CD4-positive, alpha-beta memory T cell (primary cell): ENCODE results near the gene KCNJ8. TPM values are rescaled to one million over a fixed set of nuclear protein-coding genes. Genes with fewer than 3 reads are reported as not detected.

Experiments
- CTCF ChIA-PET: fragments of 350-600 bp; sonication (Branson Sonifier 250); formaldehyde crosslinking; loops from one replicate; lab custom pipeline; 2021; ENCODE audit warnings: inconsistent platforms; ENCODE audit not compliant: partially characterized antibody; lab: Charles Lee
- POLR2A ChIA-PET: fragments of 350-600 bp; sonication (Branson Sonifier 250); formaldehyde crosslinking; loops from one replicate; lab custom pipeline; 2021; ENCODE audit not compliant: partially characterized antibody; lab: Charles Lee
- DNase-seq, 5 donors: peaks; one replicate each; pipeline versions ENCODE4 v3.0.0 to v3.0.0-alpha.2; 2020 to 2022; ENCODE audit warnings: mixed read lengths in 1 of 5
- H3K27ac ChIP-seq: one replicate; pipeline ENCODE4 v1.7.0; 2013; ENCODE audit warnings: low read depth, low read length
- H3K27me3 ChIP-seq: 2 replicates; pipeline ENCODE4 v1.7.0; 2013; ENCODE audit warnings: mild to moderate bottlenecking, low read length, moderate library complexity; ENCODE audit not compliant: insufficient read depth
- H3K36me3 ChIP-seq: 2 replicates; pipeline ENCODE4 v1.7.0; 2013; ENCODE audit warnings: mild to moderate bottlenecking, low read length, moderate library complexity; ENCODE audit not compliant: insufficient read depth
- H3K4me1 ChIP-seq: 2 replicates; pipeline ENCODE4 v1.7.0; 2013; ENCODE audit warnings: mild to moderate bottlenecking, low read length, moderate library complexity; ENCODE audit not compliant: insufficient read depth
- H3K4me3 ChIP-seq, 2 donors: one replicate each; pipeline ENCODE4 v1.7.0; 2013; ENCODE audit warnings: low read length in 2 of 2, mild to moderate bottlenecking in 1 of 2
- H3K9me3 ChIP-seq, 2 donors: one replicate each; pipeline ENCODE4 v1.7.0; 2013; ENCODE audit warnings: low read length in 2 of 2, control low read depth in 1 of 2; ENCODE audit not compliant: control insufficient read depth in 1 of 2
- H3K27ac Mint-ChIP-seq, 7 donors: one replicate each; pipeline ENCODE4 v1.8.0; 2020 to 2021; ENCODE audit warnings: mixed read lengths in 7 of 7, mild to moderate bottlenecking in 6 of 7, inconsistent platforms in 3 of 7, moderate library complexity in 3 of 7
- H3K27me3 Mint-ChIP-seq, 2 donors: one replicate each; pipeline ENCODE4 v1.8.0; 2020 to 2021; ENCODE audit warnings: mixed read lengths in 2 of 2
- H3K36me3 Mint-ChIP-seq, 2 donors: one replicate each; pipeline ENCODE4 v1.8.0; 2020 to 2021; ENCODE audit warnings: mixed read lengths in 2 of 2, inconsistent platforms in 1 of 2, mild to moderate bottlenecking in 1 of 2
- H3K4me1 Mint-ChIP-seq, 4 donors: one replicate each; pipeline ENCODE4 v1.8.0; 2020 to 2021; ENCODE audit warnings: mixed read lengths in 4 of 4, mild to moderate bottlenecking in 1 of 4
- H3K4me3 Mint-ChIP-seq, 8 donors: one replicate each; pipeline ENCODE4 v1.8.0; 2020 to 2021; ENCODE audit warnings: mixed read lengths in 8 of 8, mild to moderate bottlenecking in 7 of 8, moderate library complexity in 6 of 8, inconsistent platforms in 3 of 8
- H3K9me3 Mint-ChIP-seq, 8 donors: one replicate each; pipeline ENCODE4 v1.8.0; 2020 to 2021; ENCODE audit warnings: mixed read lengths in 8 of 8, mild to moderate bottlenecking in 5 of 8, inconsistent platforms in 3 of 8, moderate library complexity in 1 of 8
- intact Hi-C: fragments of 100-400 bp; cut with micrococcal nuclease; formaldehyde crosslinking; loops from one replicate; pipeline ENCODE4 v1.15.1; 2023
- polyA plus RNA-seq, 2 donors: library from polyadenylated mRNA; unstranded; fragments of 300-500 nt; fragmentation: Illumina TruSeq; gene quantifications; one replicate each; pipeline ENCODE4 v1.2.3, GENCODE V29; 2021
- total RNA-seq, 2 experiments: library from RNA; stranded (reverse); gene quantifications; one replicate each; pipeline ENCODE4 v1.2.3, GENCODE V29; 2021

The KCNJ8 gene
- total RNA-seq (under 1 TPM in 1 of 2 experiments, not detected in 1; 0.25 TPM), polyA plus RNA-seq (not detected)

- CTCF ChIA-PET = no interaction called here
- Histone ChIP-seq H3K9me3 (no peaks in the 10 kb centered on the region), H3K27me3 (peaks cover 18% of the 10 kb centered on the region), H3K27ac (no peak within 1 kb of the TSS), H3K4me3 (no peak within 1 kb of the TSS), H3K36me3 (no peaks in the 10 kb centered on the region), H3K4me1 (peaks cover 13% of the 10 kb centered on the region)
- peaks cover 32 to 37% of the 10 kb centered on the region in 2 donors for H3K27me3 Mint-ChIP-seq
- intact Hi-C loops = no loop called here
- H3K27ac Mint-ChIP-seq = peak within 1 kb of the TSS in 1 of 7 donors; percentile 6
- peak in 1 of 5 donors; percentile 1 for DNase-seq
- H3K36me3 Mint-ChIP-seq = no peaks in the 10 kb centered on the region
- peaks cover 0 to 2% (median 0%) of the 10 kb centered on the region in 8 donors for H3K9me3 Mint-ChIP-seq
- H3K4me1 Mint-ChIP-seq = peaks cover 7 to 19% (median 12%) of the 10 kb centered on the region in 4 donors
- peak within 1 kb of the TSS; percentile 11 to 79 (median 72) for H3K4me3 Mint-ChIP-seq
- POLR2A ChIA-PET = no interaction called here
These were observed at the start of gene KCNJ8 for GRCh38 chr12:21774358-21775132. Gene KCNJ8 (minus strand): TSS chr12:21774706. CDS start chr12:21773616, 1,090 bp downstream.

- DNase-seq = no peak
- ChIA-PET CTCF (no interaction called here), POLR2A (no interaction called here)
- intact Hi-C loops = no loop called here
- Histone ChIP-seq H3K4me3 (no peak overlapping the region), H3K36me3 (no peaks in the 10 kb centered on the region), H3K27me3 (no peaks in the 10 kb centered on the region), H3K9me3 (no peaks in the 10 kb centered on the region), H3K27ac (no peak overlapping the region), H3K4me1 (no peaks in the 10 kb centered on the region)
- Mint-ChIP-seq H3K27ac (no peak overlapping the region), H3K27me3 (peaks cover 5% of the 10 kb centered on the region in 2 donors), H3K4me3 (no peak overlapping the region), H3K36me3 (no peaks in the 10 kb centered on the region), H3K4me1 (no peaks in the 10 kb centered on the region), H3K9me3 (peaks cover 0 to 2% (median 0%) of the 10 kb centered on the region in 8 donors)
These were observed 49.1 kb upstream of the KCNJ8 start for GRCh38 chr12:21823581-21823980.

- Mint-ChIP-seq H3K27me3 (peaks cover 2 to 7% of the 10 kb centered on the region in 2 donors), H3K4me1 (no peaks in the 10 kb centered on the region), H3K36me3 (no peaks in the 10 kb centered on the region), H3K9me3 (no peaks in the 10 kb centered on the region), H3K4me3 (no peak overlapping the region), H3K27ac (no peak overlapping the region)
- POLR2A ChIA-PET = no interaction called here
- H3K36me3 ChIP-seq = no peaks in the 10 kb centered on the region
- intact Hi-C loops = no loop called here
- CTCF ChIA-PET = no interaction called here
- H3K4me1 ChIP-seq = no peaks in the 10 kb centered on the region
- no peak overlapping the region for H3K4me3 ChIP-seq
- H3K27me3 ChIP-seq = no peaks in the 10 kb centered on the region
- DNase-seq = no peak
- no peak overlapping the region for H3K27ac ChIP-seq
- no peaks in the 10 kb centered on the region for H3K9me3 ChIP-seq
These were observed 45.2 kb upstream of the KCNJ8 start for GRCh38 chr12:21819678-21820077.

GRCh38 chr12:21819236-21819635, 44.7 kb upstream of the KCNJ8 start:
- Histone ChIP-seq H3K4me3 (no peak overlapping the region), H3K4me1 (no peaks in the 10 kb centered on the region), H3K27me3 (no peaks in the 10 kb centered on the region), H3K36me3 (no peaks in the 10 kb centered on the region), H3K9me3 (no peaks in the 10 kb centered on the region), H3K27ac (no peak overlapping the region)
- Mint-ChIP-seq H3K27me3 (peaks cover 0 to 7% of the 10 kb centered on the region in 2 donors), H3K36me3 (no peaks in the 10 kb centered on the region), H3K4me3 (no peak overlapping the region), H3K27ac (no peak overlapping the region), H3K9me3 (no peaks in the 10 kb centered on the region), H3K4me1 (no peaks in the 10 kb centered on the region)
- no peak for DNase-seq
- ChIA-PET CTCF (no interaction called here), POLR2A (no interaction called here)
- intact Hi-C loops = no loop called here

GRCh38 chr12:21818627-21819026, 44.1 kb upstream of the KCNJ8 start:
- Histone ChIP-seq H3K9me3 (no peaks in the 10 kb centered on the region), H3K4me1 (no peaks in the 10 kb centered on the region), H3K27ac (no peak overlapping the region), H3K4me3 (no peak overlapping the region), H3K36me3 (no peaks in the 10 kb centered on the region), H3K27me3 (no peaks in the 10 kb centered on the region)
- Mint-ChIP-seq H3K27ac (peak overlapping the region in 1 of 7 donors; percentile 7), H3K27me3 (peaks cover 0 to 7% of the 10 kb centered on the region in 2 donors), H3K4me1 (no peaks in the 10 kb centered on the region), H3K36me3 (no peaks in the 10 kb centered on the region), H3K4me3 (no peak overlapping the region), H3K9me3 (no peaks in the 10 kb centered on the region)
- intact Hi-C loops = no loop called here
- POLR2A ChIA-PET = no interaction called here
- CTCF ChIA-PET = no interaction called here
- DNase-seq = no peak

- ChIA-PET CTCF (no interaction called here), POLR2A (no interaction called here)
- Histone ChIP-seq H3K36me3 (no peaks in the 10 kb centered on the region), H3K9me3 (no peaks in the 10 kb centered on the region), H3K4me3 (no peak overlapping the region), H3K4me1 (no peaks in the 10 kb centered on the region), H3K27me3 (no peaks in the 10 kb centered on the region), H3K27ac (no peak overlapping the region)
- intact Hi-C loops = no loop called here
- Mint-ChIP-seq H3K27ac (no peak overlapping the region), H3K4me1 (no peaks in the 10 kb centered on the region), H3K9me3 (peaks cover 0 to 8% (median 0%) of the 10 kb centered on the region in 8 donors), H3K36me3 (no peaks in the 10 kb centered on the region), H3K27me3 (peaks cover 0 to 7% of the 10 kb centered on the region in 2 donors), H3K4me3 (no peak overlapping the region)
- no peak for DNase-seq
These were observed 41.0 kb upstream of the KCNJ8 start for GRCh38 chr12:21815306-21816062.

- POLR2A ChIA-PET = no interaction called here
- H3K36me3 Mint-ChIP-seq = no peaks in the 10 kb centered on the region
- no peaks in the 10 kb centered on the region for H3K9me3 ChIP-seq
- H3K4me1 ChIP-seq = no peaks in the 10 kb centered on the region
- H3K4me3 Mint-ChIP-seq = no peak overlapping the region
- no peak overlapping the region for H3K27ac ChIP-seq
- CTCF ChIA-PET = no interaction called here
- H3K27me3 Mint-ChIP-seq = peaks cover 0 to 7% of the 10 kb centered on the region in 2 donors
- no peak overlapping the region for H3K27ac Mint-ChIP-seq
- no peak overlapping the region for H3K4me3 ChIP-seq
- H3K36me3 ChIP-seq = no peaks in the 10 kb centered on the region
- peaks cover 0 to 12% (median 0%) of the 10 kb centered on the region in 8 donors for H3K9me3 Mint-ChIP-seq
- no peaks in the 10 kb centered on the region for H3K27me3 ChIP-seq
- intact Hi-C loops = no loop called here
- DNase-seq = no peak
- H3K4me1 Mint-ChIP-seq = no peaks in the 10 kb centered on the region
These were observed 40.3 kb upstream of the KCNJ8 start for GRCh38 chr12:21814814-21815213.
